Gastrocnemius medialis (tissue), 4 donors: ENCODE measurements around the gene CDH4.

Source experiments
- CTCF ChIP-seq, 5 experiments: fragments of 450-650 bp in 3 of 5; fragments of 200-600 bp in 2 of 5; sonication (generic) in 2 of 5; IDR thresholded peaks in 4 of 5; conservative IDR thresholded peaks in 1 of 5; 1 replicate in 4 of 5; 2 replicates in 1 of 5; pipeline ENCODE4 v1.5.1; 2016 to 2019; ENCODE audit warnings: antibody characterized with exemption in 5 of 5, mild to moderate bottlenecking in 3 of 5, moderate library complexity in 3 of 5
- POLR2A ChIP-seq, 2 donors: fragments of 450-650 bp; IDR thresholded peaks; one replicate each; pipeline ENCODE4 v1.6.1; 2017; ENCODE audit warnings: antibody characterized with exemption in 2 of 2, mild to moderate bottlenecking in 2 of 2, moderate library complexity in 2 of 2

- TF ChIP-seq CTCF (IDR thresholded peaks at IDR 0.05 in 4 of 5, conservative IDR thresholded peaks at IDR 0.05 in 1 of 5) (no peak), POLR2A (IDR thresholded peaks at IDR 0.05) (no peak)
Observed at GRCh38 chr20:61706259-61706961, 454.3 kb downstream of the CDH4 start.
